BJ (cell line): ENCODE measurements around the gene CACNA2D3. TPM values are rescaled to one million over a fixed set of nuclear protein-coding genes. Genes with fewer than 3 reads are reported as not detected.

ENCODE experiments used
- CTCF ChIA-PET: fragments of 350-600 bp; formaldehyde crosslinking; extraction: SDS; loops from one replicate; lab custom pipeline; 2021; ENCODE audit warnings: antibody characterized with exemption, inconsistent platforms; lab: Yijun Ruan, JAX
- POLR2A ChIA-PET: fragments of 300-600 bp; sonication (Branson Sonifier 250); formaldehyde crosslinking; extraction: SDS; loops from one replicate; lab custom pipeline; 2021; ENCODE audit warnings: antibody characterized with exemption; lab: Charles Lee
- DNase-seq: peaks from one replicate; pipeline ENCODE4 v3.0.0-alpha.2; 2011; ENCODE audit warnings: low read depth
- H3K27me3 ChIP-seq: 2 replicates; pipeline ENCODE4 v1.6.0; 2011; ENCODE audit warnings: low read length; ENCODE audit not compliant: control insufficient read depth, insufficient read depth
- H3K36me3 ChIP-seq: 2 replicates; pipeline ENCODE4 v1.5.1; 2011; ENCODE audit warnings: low read length; ENCODE audit not compliant: control insufficient read depth, insufficient read depth
- H3K4me3 ChIP-seq: 2 replicates; pipeline ENCODE4 v1.5.1; 2011; ENCODE audit warnings: low read depth, mild to moderate bottlenecking, control low read depth, low read length
- CTCF ChIP-seq: IDR thresholded peaks from 2 replicates; pipeline ENCODE4 v1.5.1; 2011; ENCODE audit warnings: low read depth, mild to moderate bottlenecking, control low read depth, inconsistent platforms, low read length, moderate library complexity; ENCODE audit not compliant: insufficient read depth
- polyA plus RNA-seq: library from polyadenylated mRNA; depleted of rRNA; stranded (reverse); fragments of >200 nt; gene quantifications from 2 replicates; pipeline ENCODE4 v1.2.3, GENCODE V29; 2011

Gene CACNA2D3
- polyA plus RNA-seq, 1 experiment = 0.56 TPM

GRCh38 chr3:54641226-54642014, 519.1 kb downstream of the CACNA2D3 start:
- H3K27me3 ChIP-seq = no peaks in the 10 kb centered on the region
- CTCF ChIA-PET = no interaction called here
- no peak for DNase-seq
- no peak for TF ChIP-seq CTCF
- H3K4me3 ChIP-seq = no peak overlapping the region
- POLR2A ChIA-PET = no interaction called here
- no peaks in the 10 kb centered on the region for H3K36me3 ChIP-seq

DNA sequence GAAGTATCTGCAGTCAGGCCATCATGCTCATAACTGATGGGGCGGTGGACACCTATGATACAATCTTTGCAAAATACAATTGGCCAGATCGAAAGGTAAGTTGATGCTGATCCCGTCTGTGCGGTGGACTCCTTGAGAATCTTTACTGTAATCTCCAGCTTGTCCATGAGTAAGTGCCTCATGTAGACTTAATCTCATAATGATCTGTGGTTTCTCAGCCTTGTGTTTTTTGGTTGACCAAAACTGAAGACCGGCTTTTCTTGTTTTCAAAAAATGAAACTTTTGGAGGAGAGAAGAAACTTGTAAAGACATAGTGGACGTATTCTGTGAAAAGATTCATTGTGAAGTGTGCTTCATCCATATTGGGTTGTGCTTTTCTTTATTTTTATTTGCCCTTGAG, 519.8 kb downstream of the CACNA2D3 start:
- Histone ChIP-seq H3K4me3 (no peak overlapping the region), H3K27me3 (no peaks in the 10 kb centered on the region), H3K36me3 (no peaks in the 10 kb centered on the region)
- DNase-seq = no peak
- CTCF ChIA-PET = no interaction called here
- TF ChIP-seq CTCF = no peak
- POLR2A ChIA-PET = no interaction called here

DNA sequence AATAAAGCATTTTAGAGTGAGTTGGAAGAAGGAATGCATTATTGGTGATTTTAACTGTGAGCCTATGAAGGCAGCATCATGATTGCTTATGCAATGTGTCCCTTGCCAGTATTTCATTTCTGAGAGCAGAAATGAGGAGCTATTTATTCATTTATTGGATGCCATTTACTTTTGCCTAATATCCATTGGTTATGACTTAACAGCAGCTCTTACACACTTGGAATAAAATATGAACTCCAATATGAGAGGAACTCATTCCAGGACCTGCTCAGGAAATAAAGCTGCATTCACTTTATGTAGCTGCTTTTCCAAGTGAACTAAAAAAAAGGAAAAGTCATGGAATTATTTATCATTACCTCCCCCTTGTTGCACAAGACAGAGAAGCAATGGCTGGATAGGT, 525.4 kb downstream of the CACNA2D3 start:
- ChIA-PET CTCF (interaction anchor here (1.3 kb wide), 1 partner anchor 17 kb away, joined by 4 read pairs; no protein-coding TSS in a partner anchor), POLR2A (no interaction called here)
- TF ChIP-seq CTCF = no peak
- Histone ChIP-seq H3K36me3 (no peaks in the 10 kb centered on the region), H3K27me3 (no peaks in the 10 kb centered on the region), H3K4me3 (no peak overlapping the region)
- no peak for DNase-seq

DNA sequence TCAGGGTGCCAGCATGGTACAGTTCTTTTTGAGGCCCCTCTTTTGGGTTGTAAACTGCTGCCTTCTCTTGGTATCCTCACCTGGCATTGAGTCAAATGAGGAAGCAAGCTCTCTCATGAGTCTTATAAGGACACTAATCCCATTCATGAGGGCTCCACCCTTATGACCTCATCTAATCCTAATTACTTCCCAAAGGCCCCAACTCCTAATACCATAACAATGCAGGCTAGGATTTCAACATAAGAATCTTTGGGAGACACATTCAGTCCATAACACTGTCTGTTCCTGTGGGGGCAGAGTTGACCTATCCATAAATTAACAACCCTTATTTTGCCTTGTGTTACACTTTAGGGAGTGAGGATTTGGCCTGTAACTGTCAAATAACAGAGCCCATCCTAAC, 527.2 kb downstream of the CACNA2D3 start:
- H3K36me3 ChIP-seq = no peaks in the 10 kb centered on the region
- H3K27me3 ChIP-seq = no peaks in the 10 kb centered on the region
- H3K4me3 ChIP-seq = no peak overlapping the region
- TF ChIP-seq CTCF = no peak
- ChIA-PET POLR2A (no interaction called here), CTCF (no interaction called here)
- DNase-seq = no peak

- ChIA-PET POLR2A (no interaction called here), CTCF (no interaction called here)
- TF ChIP-seq CTCF = no peak
- H3K4me3 ChIP-seq = no peak overlapping the region
- no peaks in the 10 kb centered on the region for H3K27me3 ChIP-seq
- H3K36me3 ChIP-seq = no peaks in the 10 kb centered on the region
- no peak for DNase-seq
Observed at GRCh38 chr3:54653456-54654195, 531.3 kb downstream of the CACNA2D3 start.
